Neuronal stem cell (in vitro differentiated cells): ENCODE results near the gene ZNF764.

Experiments
- DNase-seq: peaks from one replicate; pipeline ENCODE4 v3.0.0-alpha.2; 2013; ENCODE audit warnings: low spot score
- H2AFZ ChIP-seq: one replicate; pipeline ENCODE4 v1.6.1; 2013; ENCODE audit warnings: mild to moderate bottlenecking, low read length, inconsistent platforms
- H2AK5ac ChIP-seq: 2 replicates; pipeline ENCODE4 v1.6.1; 2013; ENCODE audit warnings: low read depth, mild to moderate bottlenecking, inconsistent platforms, low read length, moderate library complexity, mixed read lengths
- H2BK120ac ChIP-seq: 2 replicates; pipeline ENCODE4 v1.6.1; 2013; ENCODE audit warnings: low read depth, mild to moderate bottlenecking, inconsistent platforms, low read length, moderate library complexity, mixed read lengths
- H2BK12ac ChIP-seq: one replicate; pipeline ENCODE4 v1.6.1; 2013; ENCODE audit warnings: low read length, inconsistent platforms
- H2BK15ac ChIP-seq: 2 replicates; pipeline ENCODE4 v1.6.1; 2013; ENCODE audit warnings: mild to moderate bottlenecking, low read length, inconsistent platforms, mixed read lengths
- H2BK5ac ChIP-seq: one replicate; pipeline ENCODE4 v1.6.1; 2013; ENCODE audit warnings: inconsistent platforms, mild to moderate bottlenecking, low read length, moderate library complexity
- H3K14ac ChIP-seq: one replicate; pipeline ENCODE4 v1.6.1; 2013; ENCODE audit warnings: low read length, inconsistent platforms
- H3K18ac ChIP-seq: 2 replicates; pipeline ENCODE4 v1.6.1; 2013; ENCODE audit warnings: low read length, inconsistent platforms
- H3K23ac ChIP-seq: 2 replicates; pipeline ENCODE4 v1.6.1; 2013; ENCODE audit warnings: low read depth, mild to moderate bottlenecking, mixed read lengths, low read length, inconsistent platforms; ENCODE audit not compliant: poor library complexity
- H3K27ac ChIP-seq: replicated peaks from 3 replicates; pipeline ENCODE4 v1.5.1; 2013; ENCODE audit warnings: low read length, inconsistent platforms
- H3K27me3 ChIP-seq, 3 experiments: 2 replicates each; pipeline ENCODE4 v1.6.1; 2013; ENCODE audit warnings: low read length in 3 of 3, mild to moderate bottlenecking in 2 of 3, inconsistent platforms in 1 of 3, low read depth in 1 of 3, mixed read lengths in 1 of 3, moderate library complexity in 1 of 3; ENCODE audit not compliant: control insufficient read depth in 3 of 3, insufficient read depth in 3 of 3
- H3K36me3 ChIP-seq, 2 donors: replicated peaks in 1 of 2; 2 replicates each; pipeline ENCODE4 v1.6.1; 2013; ENCODE audit warnings: low read length in 2 of 2; ENCODE audit not compliant: control insufficient read depth in 2 of 2, insufficient read depth in 2 of 2
- H3K4ac ChIP-seq: 2 replicates; pipeline ENCODE4 v1.6.1; 2013; ENCODE audit warnings: inconsistent platforms, mild to moderate bottlenecking, low read length, moderate library complexity
- H3K4me1 ChIP-seq, 2 donors: 1 replicate in 1 of 2; 2 replicates in 1 of 2; pipeline ENCODE4 v1.6.1; 2013; ENCODE audit warnings: low read length in 2 of 2, low read depth in 1 of 2; ENCODE audit not compliant: control insufficient read depth in 2 of 2, insufficient read depth in 1 of 2
- H3K4me2 ChIP-seq: one replicate; pipeline ENCODE4 v1.6.1; 2013; ENCODE audit warnings: mild to moderate bottlenecking, low read length, inconsistent platforms; ENCODE audit not compliant: insufficient read depth, poor library complexity, severe bottlenecking
- H3K4me3 ChIP-seq, 2 donors: 2 replicates each; pipeline ENCODE4 v1.5.1; 2013; ENCODE audit warnings: low read length in 2 of 2, mild to moderate bottlenecking in 2 of 2, inconsistent platforms in 1 of 2, moderate library complexity in 1 of 2
- H3K79me1 ChIP-seq: one replicate; pipeline ENCODE4 v1.6.1; 2013; ENCODE audit warnings: low read depth, mild to moderate bottlenecking, inconsistent platforms, low read length, moderate library complexity
- H3K9ac ChIP-seq: one replicate; pipeline ENCODE4 v1.6.1; 2013; ENCODE audit warnings: mild to moderate bottlenecking, low read depth, low read length, inconsistent platforms; ENCODE audit not compliant: poor library complexity
- H3K9me3 ChIP-seq, 2 donors: replicated peaks in 1 of 2; 2 replicates each; pipeline versions ENCODE3 to v1.6.1; 2013; ENCODE audit warnings: low read length in 2 of 2, mild to moderate bottlenecking in 2 of 2, inconsistent platforms in 1 of 2, low read depth in 1 of 2, mixed read lengths in 1 of 2, moderate library complexity in 1 of 2; ENCODE audit not compliant: control insufficient read depth in 2 of 2, insufficient read depth in 1 of 2
- H4K8ac ChIP-seq: one replicate; pipeline ENCODE4 v1.6.1; 2013; ENCODE audit warnings: low read depth, mild to moderate bottlenecking, inconsistent platforms, low read length, moderate library complexity
- H4K91ac ChIP-seq: one replicate; pipeline ENCODE4 v1.6.1; 2013; ENCODE audit warnings: low read length, low read depth, mild to moderate bottlenecking, inconsistent platforms; ENCODE audit not compliant: poor library complexity
- WGBS, 2 donors: extraction: QIAGEN DNeasy Blood & Tissue Kit; methylation state at CpG; one replicate each; pipeline ENCODE4 v1.1.7; 2013; ENCODE audit warnings: missing lambda C conversion rate in 2 of 2, mixed read lengths in 1 of 2; ENCODE audit not compliant: insufficient read length in 2 of 2, insufficient replicate concordance in 1 of 2; ENCODE audit errors: extremely low coverage in 2 of 2; 5-methylcytosine and 5-hydroxymethylcytosine counted together

The ZNF764 gene

DNA sequence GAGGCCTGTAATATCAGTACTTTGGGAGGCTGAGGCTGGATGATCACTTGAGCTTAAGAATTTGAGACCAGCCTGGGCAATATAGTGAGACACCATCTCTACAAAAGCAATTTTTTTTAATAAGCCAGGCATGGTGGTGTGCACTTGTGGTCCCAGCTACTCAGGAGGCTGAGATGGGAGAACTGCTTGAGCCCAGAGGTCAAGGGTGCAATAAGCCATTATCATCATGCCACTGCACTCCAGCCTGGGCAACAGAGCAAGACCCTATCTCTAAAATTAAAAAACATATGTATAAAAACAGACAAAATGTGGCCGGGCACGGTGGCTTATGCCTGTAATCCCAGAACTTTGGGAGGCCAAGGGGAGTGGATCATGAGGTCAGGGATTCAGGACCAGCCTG, 30.5 kb upstream of the ZNF764 start:
- Histone ChIP-seq H2BK15ac (no peak overlapping the region), H4K91ac (no peak overlapping the region), H2AFZ (no peak overlapping the region), H3K4ac (no peak overlapping the region), H3K23ac (no peak overlapping the region), H3K4me1 (peaks cover 0 to 5% of the 10 kb centered on the region in 2 donors), H3K4me2 (no peak overlapping the region), H2BK12ac (no peak overlapping the region), H4K8ac (no peak overlapping the region), H3K14ac (no peak overlapping the region), H3K9me3 (peaks cover 0 to 1% of the 10 kb centered on the region in 2 donors), H3K27ac (no peak overlapping the region), H3K79me1 (peaks cover 7% of the 10 kb centered on the region), H2AK5ac (no peak overlapping the region), H3K18ac (no peak overlapping the region), H3K36me3 (peaks cover 4 to 20% of the 10 kb centered on the region in 2 donors), H3K27me3 (no peaks in the 10 kb centered on the region), H3K4me3 (no peak overlapping the region), H3K9ac (no peak overlapping the region), H2BK5ac (no peak overlapping the region), H2BK120ac (no peak overlapping the region)
- DNase-seq, result no peak
- WGBS, 2 donors, result no CpG with 5 or more reads among the region's 2 CpGs

DNA sequence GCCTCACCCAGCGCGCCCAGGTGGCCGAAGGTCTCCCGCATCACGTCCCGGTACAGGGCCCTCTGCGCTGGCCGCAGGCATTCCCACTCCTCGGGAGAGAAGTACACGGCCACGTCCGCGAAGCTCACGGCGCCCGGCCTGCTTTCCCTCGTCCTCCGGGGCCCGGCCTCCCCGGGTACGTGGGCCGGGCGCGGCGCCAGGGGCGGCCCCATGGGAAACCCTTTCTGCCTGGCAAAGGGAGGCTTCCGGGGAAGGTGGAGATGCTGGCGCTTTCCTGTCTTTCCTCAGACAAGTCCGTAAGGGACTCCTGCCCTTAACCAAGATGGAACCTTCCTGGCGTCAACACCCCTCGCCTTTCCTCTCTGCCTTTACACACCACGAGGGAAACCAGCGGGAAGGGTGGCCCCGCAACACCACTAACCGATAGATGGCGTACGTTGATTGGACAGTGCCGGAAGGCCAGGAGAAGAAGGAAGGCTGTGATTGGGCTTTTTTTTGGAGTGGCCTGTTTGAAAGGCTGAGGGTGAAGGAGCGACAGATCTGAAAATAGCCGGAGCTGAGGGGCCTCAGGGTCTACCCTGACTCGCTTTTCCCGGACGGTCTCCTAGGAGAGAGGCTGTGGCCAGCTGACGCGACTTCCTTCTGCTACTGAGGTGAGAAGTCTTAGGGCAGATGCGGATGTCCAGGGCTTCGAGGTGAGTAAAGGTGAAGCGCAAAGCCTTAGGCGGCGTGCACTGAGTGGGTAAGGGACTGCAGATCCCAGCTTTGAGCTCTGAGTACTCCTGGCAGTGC, 27.4 kb upstream of the ZNF764 start, which contains the start of gene ZNF785:
TSS of gene ZNF785 (minus strand) at position 298 of the 792 bp plus-strand sequence. CDS start at position 212, 86 bp downstream.
- H3K27ac ChIP-seq, result peak within 1 kb of the TSS; percentile 72
- DNase-seq, result peak; percentile 96
- peak within 1 kb of the TSS; percentile 4 for H2BK12ac ChIP-seq
- peak within 1 kb of the TSS; percentile 80 for H3K4me2 ChIP-seq
- H2AFZ ChIP-seq, result peak within 1 kb of the TSS; percentile 89
- H3K14ac ChIP-seq, result peak within 1 kb of the TSS; percentile 86
- no peak within 1 kb of the TSS for H4K8ac ChIP-seq
- no peak within 1 kb of the TSS for H3K4ac ChIP-seq
- H3K79me1 ChIP-seq, result peaks cover 12% of the 10 kb centered on the region
- peak within 1 kb of the TSS; percentile 89 for H3K9ac ChIP-seq
- H4K91ac ChIP-seq, result peak within 1 kb of the TSS; percentile 87
- H2BK5ac ChIP-seq, result peak within 1 kb of the TSS; percentile 71
- peak within 1 kb of the TSS; percentile 83 for H2BK120ac ChIP-seq
- peak within 1 kb of the TSS; percentile 83 for H3K23ac ChIP-seq
- H3K18ac ChIP-seq, result peak within 1 kb of the TSS; percentile 94
- no peaks in the 10 kb centered on the region for H3K27me3 ChIP-seq
- H3K9me3 ChIP-seq, result no peaks in the 10 kb centered on the region
- H3K4me3 ChIP-seq, result peak within 1 kb of the TSS; percentile 71 to 91
- peak within 1 kb of the TSS; percentile 92 for H2AK5ac ChIP-seq
- no CpG with 5 or more reads among the region's 50 CpGs for WGBS, 2 donors
- peak within 1 kb of the TSS; percentile 83 for H2BK15ac ChIP-seq
- peaks cover 0 to 5% of the 10 kb centered on the region in 2 donors for H3K4me1 ChIP-seq
- H3K36me3 ChIP-seq, result peaks cover 22 to 48% of the 10 kb centered on the region in 2 donors

DNA sequence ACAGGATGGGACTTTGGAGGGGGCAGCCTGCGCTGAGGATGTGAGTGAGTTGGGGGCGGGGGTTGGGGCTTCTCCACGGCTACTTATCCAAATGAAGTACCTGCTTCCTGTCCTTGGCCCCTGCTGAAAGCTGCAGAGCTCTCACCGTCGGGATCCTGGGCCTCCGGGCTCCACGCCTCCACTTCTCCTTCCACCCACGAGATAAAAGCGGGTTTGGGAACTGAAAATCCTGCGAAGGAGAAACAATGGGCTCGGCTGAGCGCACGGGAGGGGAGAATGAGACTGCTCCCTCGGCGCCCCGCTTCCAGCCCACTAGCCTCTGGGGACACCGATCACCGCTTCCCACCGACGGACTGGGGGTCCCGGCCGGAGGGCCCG, 26.8 kb upstream of the ZNF764 start:
- Histone ChIP-seq H3K4me2 (peak overlapping the region; percentile 80), H2AFZ (peak overlapping the region; percentile 89), H3K9ac (peak overlapping the region; percentile 89), H2BK5ac (peak overlapping the region; percentile 7), H4K8ac (no peak overlapping the region), H2AK5ac (peak overlapping the region; percentile 78), H3K27ac (peak overlapping the region; percentile 28), H3K18ac (peak overlapping the region; percentile 25), H3K36me3 (peaks cover 22 to 49% of the 10 kb centered on the region in 2 donors), H4K91ac (no peak overlapping the region), H3K27me3 (no peaks in the 10 kb centered on the region), H3K14ac (peak overlapping the region; percentile 86), H2BK120ac (no peak overlapping the region), H3K23ac (no peak overlapping the region), H3K4me1 (peaks cover 0 to 5% of the 10 kb centered on the region in 2 donors), H3K4me3 (peak overlapping the region; percentile 71 to 91), H2BK12ac (no peak overlapping the region), H3K79me1 (peaks cover 12% of the 10 kb centered on the region), H3K4ac (no peak overlapping the region), H2BK15ac (peak overlapping the region; percentile 83), H3K9me3 (no peaks in the 10 kb centered on the region)
- no CpG with 5 or more reads among the region's 23 CpGs for WGBS, 2 donors
- DNase-seq, result no peak

DNA sequence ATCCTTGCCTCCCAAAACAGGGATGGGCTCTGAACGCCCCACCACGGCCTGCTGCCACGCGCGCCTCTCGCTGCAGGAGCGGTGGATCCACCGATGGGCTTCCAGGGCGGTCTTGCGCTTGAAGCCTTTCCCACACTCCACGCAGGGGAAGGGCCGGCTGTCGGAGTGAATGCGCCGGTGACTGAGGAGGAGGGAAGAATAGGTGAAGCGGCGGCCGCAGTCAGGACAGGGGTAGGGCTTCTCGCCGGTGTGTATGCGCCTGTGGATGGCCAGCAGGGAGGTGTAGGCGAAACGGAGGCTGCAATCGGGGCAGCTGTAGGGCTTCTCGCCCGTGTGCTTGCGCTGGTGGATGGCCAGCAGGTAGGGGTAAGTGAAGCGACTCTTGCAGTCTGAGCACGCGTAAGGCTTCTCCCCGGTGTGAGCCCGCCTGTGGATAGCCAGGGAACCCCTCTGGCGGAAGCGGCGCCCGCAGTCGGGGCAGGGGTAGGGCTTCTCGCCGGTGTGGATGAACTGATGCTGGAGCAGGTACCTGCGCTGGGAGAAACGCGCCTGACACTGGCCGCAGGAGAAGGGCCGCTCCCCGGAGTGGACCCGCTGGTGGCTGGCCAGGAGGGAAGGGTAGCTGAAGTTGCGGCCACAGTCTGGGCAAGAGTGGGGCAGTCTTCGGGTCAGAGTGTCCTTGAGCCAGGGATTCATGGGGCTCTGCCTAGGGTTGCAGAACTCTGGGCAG, 24.6 kb upstream of the ZNF764 start:
- no peak for DNase-seq
- H3K9me3 ChIP-seq, result no peaks in the 10 kb centered on the region
- peak overlapping the region; percentile 55 for H3K23ac ChIP-seq
- peak overlapping the region; percentile 4 for H3K9ac ChIP-seq
- H3K4me1 ChIP-seq, result peaks cover 0 to 5% of the 10 kb centered on the region in 2 donors
- H3K4me3 ChIP-seq, result no peak overlapping the region
- no peak overlapping the region for H2AFZ ChIP-seq
- no peak overlapping the region for H2BK12ac ChIP-seq
- no peak overlapping the region for H3K18ac ChIP-seq
- peaks cover 27 to 63% of the 10 kb centered on the region in 2 donors for H3K36me3 ChIP-seq
- no peak overlapping the region for H2BK5ac ChIP-seq
- H3K27me3 ChIP-seq, result no peaks in the 10 kb centered on the region
- H4K91ac ChIP-seq, result no peak overlapping the region
- no peak overlapping the region for H2BK15ac ChIP-seq
- no peak overlapping the region for H3K4me2 ChIP-seq
- no peak overlapping the region for H3K4ac ChIP-seq
- H3K14ac ChIP-seq, result no peak overlapping the region
- H2AK5ac ChIP-seq, result no peak overlapping the region
- H3K79me1 ChIP-seq, result peaks cover 12% of the 10 kb centered on the region
- no CpG with 5 or more reads among the region's 48 CpGs for WGBS, 2 donors
- H2BK120ac ChIP-seq, result no peak overlapping the region
- no peak overlapping the region for H4K8ac ChIP-seq
- no peak overlapping the region for H3K27ac ChIP-seq
